ENCODE data around the gene NUP42. TPM values are rescaled to one million over a fixed set of nuclear protein-coding genes. Genes with fewer than 3 reads are reported as not detected.

NUP42 gene
- total RNA-seq, 1 donor from 2014 or later = 32.4 TPM

GRCh38 chr7:23212841-23213240 lies 31.0 kb downstream of the NUP42 start:
- H3K9me3 Mint-ChIP-seq (ENCODE audit: unreplicated experiment) = no peaks in the 10 kb centered on the region
- no peak overlapping the region for H3K27ac Mint-ChIP-seq (ENCODE audit: unreplicated experiment)
- no peak for DNase-seq (ENCODE audit: low spot score)
- no peaks in the 10 kb centered on the region for H3K4me1 Mint-ChIP-seq (ENCODE audit: unreplicated experiment)
- no peaks in the 10 kb centered on the region for H3K36me3 Mint-ChIP-seq (ENCODE audit: low read depth, unreplicated experiment)
- no peak for TF ChIP-seq CTCF (IDR thresholded peaks at IDR 0.05; ENCODE audit: unreplicated experiment)
- no peaks in the 10 kb centered on the region for H3K27me3 Mint-ChIP-seq (ENCODE audit: unreplicated experiment)
- H3K4me3 Mint-ChIP-seq (ENCODE audit: unreplicated experiment) = no peak overlapping the region

- H3K4me3 Mint-ChIP-seq (ENCODE audit: unreplicated experiment) = no peak overlapping the region
- no peaks in the 10 kb centered on the region for H3K27me3 Mint-ChIP-seq (ENCODE audit: unreplicated experiment)
- no peaks in the 10 kb centered on the region for H3K36me3 Mint-ChIP-seq (ENCODE audit: low read depth, unreplicated experiment)
- no peak overlapping the region for H3K27ac Mint-ChIP-seq (ENCODE audit: unreplicated experiment)
- no peak for DNase-seq (ENCODE audit: low spot score)
- no peaks in the 10 kb centered on the region for H3K4me1 Mint-ChIP-seq (ENCODE audit: unreplicated experiment)
- no peaks in the 10 kb centered on the region for H3K9me3 Mint-ChIP-seq (ENCODE audit: unreplicated experiment)
- TF ChIP-seq CTCF (IDR thresholded peaks at IDR 0.05; ENCODE audit: unreplicated experiment) = no peak
Measured at GRCh38 chr7:23213755-23214154, 31.9 kb downstream of the NUP42 start.

- no peak for TF ChIP-seq CTCF (IDR thresholded peaks at IDR 0.05; ENCODE audit: unreplicated experiment)
- H3K27ac Mint-ChIP-seq (ENCODE audit: unreplicated experiment) = no peak overlapping the region
- no peaks in the 10 kb centered on the region for H3K27me3 Mint-ChIP-seq (ENCODE audit: unreplicated experiment)
- no peaks in the 10 kb centered on the region for H3K4me1 Mint-ChIP-seq (ENCODE audit: unreplicated experiment)
- no peaks in the 10 kb centered on the region for H3K36me3 Mint-ChIP-seq (ENCODE audit: low read depth, unreplicated experiment)
- no peaks in the 10 kb centered on the region for H3K9me3 Mint-ChIP-seq (ENCODE audit: unreplicated experiment)
- no peak overlapping the region for H3K4me3 Mint-ChIP-seq (ENCODE audit: unreplicated experiment)
- no peak for DNase-seq (ENCODE audit: low spot score)
Measured at GRCh38 chr7:23214423-23214822, 32.6 kb downstream of the NUP42 start.

- TF ChIP-seq CTCF (IDR thresholded peaks at IDR 0.05; ENCODE audit: unreplicated experiment) = no peak
- H3K36me3 Mint-ChIP-seq (ENCODE audit: low read depth, unreplicated experiment) = no peaks in the 10 kb centered on the region
- no peaks in the 10 kb centered on the region for H3K4me1 Mint-ChIP-seq (ENCODE audit: unreplicated experiment)
- no peaks in the 10 kb centered on the region for H3K9me3 Mint-ChIP-seq (ENCODE audit: unreplicated experiment)
- no peak overlapping the region for H3K27ac Mint-ChIP-seq (ENCODE audit: unreplicated experiment)
- H3K4me3 Mint-ChIP-seq (ENCODE audit: unreplicated experiment) = no peak overlapping the region
- no peak for DNase-seq (ENCODE audit: low spot score)
- no peaks in the 10 kb centered on the region for H3K27me3 Mint-ChIP-seq (ENCODE audit: unreplicated experiment)
Measured at GRCh38 chr7:23214938-23215337, 33.1 kb downstream of the NUP42 start.

- Mint-ChIP-seq H3K9me3 (ENCODE audit: unreplicated experiment) (no peaks in the 10 kb centered on the region), H3K27ac (ENCODE audit: unreplicated experiment) (no peak overlapping the region), H3K36me3 (ENCODE audit: low read depth, unreplicated experiment) (no peaks in the 10 kb centered on the region), H3K27me3 (ENCODE audit: unreplicated experiment) (no peaks in the 10 kb centered on the region), H3K4me3 (ENCODE audit: unreplicated experiment) (no peak overlapping the region), H3K4me1 (ENCODE audit: unreplicated experiment) (no peaks in the 10 kb centered on the region)
- DNase-seq (ENCODE audit: low spot score) = no peak
- no peak for TF ChIP-seq CTCF (IDR thresholded peaks at IDR 0.05; ENCODE audit: unreplicated experiment)
Measured at GRCh38 chr7:23216021-23216420, 34.2 kb downstream of the NUP42 start.

Data from endothelial cell (in vitro differentiated cells).